HL-60 (cell line): ENCODE measurements around the gene S1PR3.

Source experiments
- POLR2AphosphoS5 ChIP-seq: IDR thresholded peaks from 2 replicates; pipeline ENCODE4 v1.6.1; 2012; ENCODE audit warnings: low read depth
- SPI1 ChIP-seq: IDR thresholded peaks from 2 replicates; pipeline ENCODE4 v1.6.1; 2012; ENCODE audit warnings: low read depth, mild to moderate bottlenecking, borderline replicate concordance
- TF ChIP-seq, protein P1 (sequence below): IDR thresholded peaks from one replicate; pipeline ENCODE4 v1.5.1; 2011; ENCODE audit warnings: low read length, control low read depth, inconsistent platforms; ENCODE audit not compliant: insufficient read depth
- TF ChIP-seq, protein P2 (sequence below): IDR thresholded peaks from 2 replicates; pipeline ENCODE4 v1.6.1; 2012; ENCODE audit warnings: low read depth; ENCODE audit not compliant: insufficient replicate concordance

GRCh38 chr9:89052470-89053097 is 61.3 kb downstream of the S1PR3 start:
- TF ChIP-seq, protein P1, sequence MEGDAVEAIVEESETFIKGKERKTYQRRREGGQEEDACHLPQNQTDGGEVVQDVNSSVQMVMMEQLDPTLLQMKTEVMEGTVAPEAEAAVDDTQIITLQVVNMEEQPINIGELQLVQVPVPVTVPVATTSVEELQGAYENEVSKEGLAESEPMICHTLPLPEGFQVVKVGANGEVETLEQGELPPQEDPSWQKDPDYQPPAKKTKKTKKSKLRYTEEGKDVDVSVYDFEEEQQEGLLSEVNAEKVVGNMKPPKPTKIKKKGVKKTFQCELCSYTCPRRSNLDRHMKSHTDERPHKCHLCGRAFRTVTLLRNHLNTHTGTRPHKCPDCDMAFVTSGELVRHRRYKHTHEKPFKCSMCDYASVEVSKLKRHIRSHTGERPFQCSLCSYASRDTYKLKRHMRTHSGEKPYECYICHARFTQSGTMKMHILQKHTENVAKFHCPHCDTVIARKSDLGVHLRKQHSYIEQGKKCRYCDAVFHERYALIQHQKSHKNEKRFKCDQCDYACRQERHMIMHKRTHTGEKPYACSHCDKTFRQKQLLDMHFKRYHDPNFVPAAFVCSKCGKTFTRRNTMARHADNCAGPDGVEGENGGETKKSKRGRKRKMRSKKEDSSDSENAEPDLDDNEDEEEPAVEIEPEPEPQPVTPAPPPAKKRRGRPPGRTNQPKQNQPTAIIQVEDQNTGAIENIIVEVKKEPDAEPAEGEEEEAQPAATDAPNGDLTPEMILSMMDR, result no peak
- TF ChIP-seq, protein P2, sequence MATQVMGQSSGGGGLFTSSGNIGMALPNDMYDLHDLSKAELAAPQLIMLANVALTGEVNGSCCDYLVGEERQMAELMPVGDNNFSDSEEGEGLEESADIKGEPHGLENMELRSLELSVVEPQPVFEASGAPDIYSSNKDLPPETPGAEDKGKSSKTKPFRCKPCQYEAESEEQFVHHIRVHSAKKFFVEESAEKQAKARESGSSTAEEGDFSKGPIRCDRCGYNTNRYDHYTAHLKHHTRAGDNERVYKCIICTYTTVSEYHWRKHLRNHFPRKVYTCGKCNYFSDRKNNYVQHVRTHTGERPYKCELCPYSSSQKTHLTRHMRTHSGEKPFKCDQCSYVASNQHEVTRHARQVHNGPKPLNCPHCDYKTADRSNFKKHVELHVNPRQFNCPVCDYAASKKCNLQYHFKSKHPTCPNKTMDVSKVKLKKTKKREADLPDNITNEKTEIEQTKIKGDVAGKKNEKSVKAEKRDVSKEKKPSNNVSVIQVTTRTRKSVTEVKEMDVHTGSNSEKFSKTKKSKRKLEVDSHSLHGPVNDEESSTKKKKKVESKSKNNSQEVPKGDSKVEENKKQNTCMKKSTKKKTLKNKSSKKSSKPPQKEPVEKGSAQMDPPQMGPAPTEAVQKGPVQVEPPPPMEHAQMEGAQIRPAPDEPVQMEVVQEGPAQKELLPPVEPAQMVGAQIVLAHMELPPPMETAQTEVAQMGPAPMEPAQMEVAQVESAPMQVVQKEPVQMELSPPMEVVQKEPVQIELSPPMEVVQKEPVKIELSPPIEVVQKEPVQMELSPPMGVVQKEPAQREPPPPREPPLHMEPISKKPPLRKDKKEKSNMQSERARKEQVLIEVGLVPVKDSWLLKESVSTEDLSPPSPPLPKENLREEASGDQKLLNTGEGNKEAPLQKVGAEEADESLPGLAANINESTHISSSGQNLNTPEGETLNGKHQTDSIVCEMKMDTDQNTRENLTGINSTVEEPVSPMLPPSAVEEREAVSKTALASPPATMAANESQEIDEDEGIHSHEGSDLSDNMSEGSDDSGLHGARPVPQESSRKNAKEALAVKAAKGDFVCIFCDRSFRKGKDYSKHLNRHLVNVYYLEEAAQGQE, result no peak
- TF ChIP-seq POLR2AphosphoS5, result no peak
- TF ChIP-seq SPI1, result no peak
